Cerebellar cortex (tissue), 1 donor: Measurements from ENCODE around the gene SCFD2.

Experiments used
- DNase-seq: peaks from one replicate; pipeline ENCODE4 v3.0.0-alpha.2; 2015; ENCODE audit warnings: low spot score

SCFD2 gene

DNA sequence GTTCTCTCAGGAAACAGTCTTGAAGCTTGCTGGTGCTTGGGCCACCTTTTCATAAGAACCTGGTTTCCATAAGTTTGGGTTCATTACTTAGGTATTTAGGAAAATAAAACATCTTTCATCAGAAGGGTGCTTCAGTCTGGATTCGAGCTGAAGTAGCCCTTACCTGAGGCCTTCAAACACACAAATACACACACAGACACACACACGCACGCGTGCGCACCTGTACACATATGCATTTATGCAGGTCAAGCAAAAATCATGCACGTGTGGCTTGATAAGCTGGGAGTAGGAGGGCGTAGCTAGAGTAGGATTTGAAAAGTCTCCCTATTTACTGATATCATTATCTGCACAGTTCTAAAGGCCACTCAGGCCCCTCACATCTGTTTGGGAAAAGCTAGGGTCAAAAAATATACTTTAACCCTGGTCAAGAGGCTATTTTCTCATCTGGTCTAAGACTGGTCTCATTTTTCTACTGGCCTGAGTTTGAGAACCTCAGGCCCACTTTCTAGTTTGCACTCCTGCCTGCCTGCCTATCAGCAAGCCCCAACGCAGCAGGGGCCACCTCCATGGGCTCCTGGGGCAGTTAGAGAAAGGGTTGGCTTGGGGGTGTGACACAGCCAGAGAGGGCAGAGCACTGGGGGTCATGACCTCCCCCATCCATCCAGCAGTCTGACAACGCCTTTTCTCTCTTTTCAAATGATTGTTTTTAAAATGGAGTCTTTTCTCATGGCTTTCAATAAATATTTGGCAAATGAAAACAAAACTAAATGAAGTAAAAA, 439.5 kb downstream of the SCFD2 start:
- no peak for DNase-seq

DNA sequence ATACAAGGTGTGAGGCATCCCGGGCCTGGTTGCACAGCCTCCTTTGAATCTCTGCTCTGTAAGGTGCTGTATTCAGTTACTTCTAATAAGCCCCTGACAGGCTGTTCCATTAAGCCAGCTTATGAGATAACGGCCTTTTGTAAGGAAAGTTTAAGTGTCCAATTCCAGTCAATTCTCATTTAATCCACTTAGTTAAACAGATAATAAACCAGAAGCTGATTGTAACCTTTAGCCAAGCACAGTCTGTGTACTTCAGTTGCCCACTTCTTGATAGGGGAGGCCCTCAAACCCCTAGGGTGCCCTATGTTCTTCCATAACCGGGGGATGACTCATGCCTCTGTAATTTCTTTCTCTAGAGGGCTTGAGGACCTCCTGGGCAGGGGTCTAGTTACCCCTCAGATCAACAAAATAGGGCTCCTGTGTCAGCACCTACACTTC, 440.3 kb downstream of the SCFD2 start:
- DNase-seq: no peak

DNA sequence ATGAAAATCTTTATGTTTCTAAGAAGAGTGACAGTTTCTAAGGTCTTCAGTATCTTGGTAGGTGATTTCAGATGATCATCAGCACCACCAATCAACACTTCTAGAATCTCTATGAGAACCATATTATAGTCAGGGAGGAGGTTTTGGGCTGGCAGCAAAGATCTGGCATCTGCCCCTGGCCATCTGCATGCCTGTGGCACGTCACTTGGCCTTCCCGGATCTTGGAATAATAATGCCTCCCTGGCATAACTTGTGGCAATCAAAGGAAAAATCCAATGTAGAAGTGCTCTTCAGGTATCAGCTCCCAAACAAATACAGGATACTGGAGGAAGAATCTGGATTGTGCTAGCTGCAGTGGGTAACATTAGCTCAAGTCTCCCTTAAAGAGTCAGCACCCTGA, 446.4 kb downstream of the SCFD2 start:
- peak; percentile 91 for DNase-seq

DNA sequence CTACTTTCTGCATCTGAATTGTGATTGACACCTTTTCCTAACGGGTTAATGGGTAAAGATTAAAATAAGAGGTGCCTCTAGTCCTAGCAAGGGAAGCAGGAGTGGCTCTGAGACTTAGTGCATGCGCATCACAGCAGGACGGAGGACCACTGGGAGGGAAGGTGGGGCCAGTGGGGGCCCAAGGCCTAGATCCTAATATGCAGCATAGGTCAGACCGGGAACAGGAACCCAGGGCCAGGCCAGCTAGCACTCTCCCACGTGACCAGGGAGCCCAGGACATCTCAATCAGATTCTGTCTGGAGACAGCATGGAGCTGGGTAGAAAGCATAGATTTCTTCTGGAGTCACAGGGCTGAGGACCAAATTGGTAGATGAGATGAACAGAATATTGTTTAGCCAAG, 448.0 kb downstream of the SCFD2 start:
- no peak for DNase-seq

DNA sequence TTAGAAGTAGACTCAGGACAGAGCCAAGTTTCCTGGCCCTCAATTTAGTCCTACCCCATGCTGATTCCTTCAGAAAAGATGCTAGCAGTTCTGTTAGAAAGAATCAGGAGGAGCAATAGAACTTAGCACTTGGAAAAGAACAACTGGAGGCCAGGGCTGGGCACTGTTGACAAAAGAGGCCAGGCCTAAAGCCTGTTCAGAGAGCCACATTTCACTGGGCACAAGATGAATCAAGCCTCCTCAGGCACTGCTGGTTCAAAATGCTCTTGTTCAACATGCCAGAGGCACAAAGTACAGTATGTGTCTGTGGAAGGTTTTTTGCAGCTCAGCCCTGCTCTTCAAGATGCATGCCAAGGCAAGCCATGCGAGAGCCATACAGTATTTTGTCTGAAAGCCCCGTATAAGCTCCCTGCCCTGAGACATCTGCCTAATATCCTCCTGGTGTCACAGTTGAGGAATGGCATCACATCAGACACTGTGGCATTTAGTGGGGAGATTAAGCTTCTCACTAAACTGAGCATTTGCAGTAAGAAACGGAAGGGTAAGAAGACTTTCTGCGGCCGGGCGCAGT, 450.0 kb downstream of the SCFD2 start:
- no peak for DNase-seq

DNA sequence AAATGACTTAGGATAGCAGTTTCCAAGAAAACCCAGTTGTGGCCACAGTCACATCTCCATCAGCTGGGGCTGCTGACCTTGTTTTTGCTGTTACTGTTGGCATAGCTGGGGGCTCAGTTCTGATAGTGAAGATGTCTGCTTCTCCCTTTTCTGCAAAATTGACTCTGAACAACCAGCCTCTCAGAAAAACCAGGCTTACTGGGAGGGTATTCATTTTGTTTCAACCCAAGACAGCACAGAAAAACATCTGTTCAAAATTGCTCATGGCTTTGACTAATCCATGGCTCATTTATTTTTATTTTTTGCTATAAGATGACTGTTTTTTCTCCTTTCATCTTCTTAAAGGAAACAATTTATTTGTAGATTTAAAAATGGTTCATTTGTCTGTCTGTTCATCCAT, 450.7 kb downstream of the SCFD2 start:
- DNase-seq: no peak

DNA sequence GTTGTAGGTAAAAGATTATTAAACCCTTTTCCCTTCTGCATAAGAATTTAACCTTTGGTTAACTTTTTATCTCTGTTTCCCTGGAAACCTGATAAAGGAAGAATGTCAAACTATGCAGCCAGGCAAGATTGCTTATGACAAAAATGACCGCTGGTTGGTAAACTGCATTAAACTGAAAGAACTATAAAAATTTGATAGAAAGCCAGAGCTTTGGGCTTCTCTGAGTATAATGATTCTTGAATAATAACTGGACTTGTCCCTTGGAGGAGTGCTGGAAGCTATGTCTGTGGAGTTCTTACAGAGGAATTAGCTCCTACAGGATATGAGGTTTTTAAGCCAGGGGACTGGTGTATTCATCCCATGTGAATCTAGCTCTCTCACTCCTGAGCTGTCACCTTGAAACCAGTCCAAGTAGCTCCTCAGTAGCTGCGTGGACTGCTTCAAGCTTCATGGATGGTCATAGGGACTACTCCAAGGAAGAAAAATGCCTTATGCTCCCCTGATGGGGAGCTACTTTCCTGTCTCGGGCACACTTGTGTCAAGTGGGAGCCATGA, 451.7 kb downstream of the SCFD2 start:
- peak; percentile 38 for DNase-seq

DNA sequence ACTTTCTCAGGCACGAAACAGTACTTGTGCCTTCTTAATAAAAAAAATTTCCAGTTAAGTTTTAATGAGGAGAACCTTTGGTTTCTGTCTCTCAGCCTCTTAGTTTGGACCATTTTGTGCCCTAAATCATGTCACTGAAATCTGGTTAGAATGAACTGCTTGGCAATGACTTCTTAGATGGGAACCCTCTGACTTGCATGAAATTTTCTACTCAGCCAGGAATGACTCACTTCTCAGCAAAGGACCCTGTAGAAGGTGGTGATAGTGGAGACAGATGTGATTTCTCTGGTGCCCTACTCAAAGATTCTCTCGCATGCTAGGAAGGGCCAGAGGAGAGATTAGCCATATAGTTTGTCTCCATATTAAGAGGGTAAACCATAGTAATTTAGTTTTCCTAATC, 453.3 kb downstream of the SCFD2 start:
- DNase-seq: no peak

DNA sequence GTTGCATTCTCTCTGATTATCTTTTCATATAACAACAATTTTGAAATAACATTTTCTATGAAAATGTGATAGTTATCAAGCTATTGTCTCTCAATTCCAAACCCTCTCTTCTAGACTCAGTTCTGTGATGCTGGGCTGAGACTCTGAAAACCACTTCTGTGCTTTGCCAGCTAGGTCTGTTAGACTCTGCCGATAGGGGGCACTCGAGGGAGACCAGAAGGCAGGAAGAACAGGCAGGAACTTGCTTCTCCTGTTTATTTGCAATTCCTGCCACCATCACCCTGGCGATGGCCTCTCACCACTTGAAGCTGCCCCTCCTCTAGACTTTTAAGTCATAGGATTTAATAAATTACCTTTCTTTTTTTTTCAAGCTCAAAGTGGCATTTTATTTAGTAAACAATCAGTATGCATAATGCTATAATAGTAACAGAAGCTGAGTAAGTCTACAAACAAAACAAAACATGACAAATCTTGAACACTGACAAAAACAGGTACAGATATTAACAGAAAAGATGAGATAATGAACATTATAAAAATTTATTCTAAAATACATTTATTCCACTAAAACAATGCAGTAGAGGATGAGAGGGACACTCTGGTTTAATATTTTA, 454.1 kb downstream of the SCFD2 start:
- DNase-seq: peak; percentile 71

DNA sequence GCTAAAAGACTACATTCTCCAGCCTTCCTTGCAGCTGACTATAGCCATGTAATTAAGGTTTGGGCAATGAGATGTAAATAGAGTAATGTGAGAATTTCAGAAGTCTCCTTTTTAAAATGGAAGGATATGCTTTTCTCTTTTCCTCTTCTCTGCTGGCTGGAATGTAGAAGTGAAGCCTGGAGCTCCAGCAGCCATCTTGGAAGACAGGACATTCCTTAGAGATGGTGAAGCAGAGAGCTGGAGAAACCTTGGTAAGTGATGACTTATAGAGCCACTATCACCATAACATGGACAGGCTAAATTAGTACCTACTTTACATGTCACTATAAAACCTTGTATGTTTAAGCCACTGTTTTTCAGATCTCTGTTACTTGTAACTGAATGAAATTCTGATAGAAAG, 455.7 kb downstream of the SCFD2 start:
- no peak for DNase-seq

DNA sequence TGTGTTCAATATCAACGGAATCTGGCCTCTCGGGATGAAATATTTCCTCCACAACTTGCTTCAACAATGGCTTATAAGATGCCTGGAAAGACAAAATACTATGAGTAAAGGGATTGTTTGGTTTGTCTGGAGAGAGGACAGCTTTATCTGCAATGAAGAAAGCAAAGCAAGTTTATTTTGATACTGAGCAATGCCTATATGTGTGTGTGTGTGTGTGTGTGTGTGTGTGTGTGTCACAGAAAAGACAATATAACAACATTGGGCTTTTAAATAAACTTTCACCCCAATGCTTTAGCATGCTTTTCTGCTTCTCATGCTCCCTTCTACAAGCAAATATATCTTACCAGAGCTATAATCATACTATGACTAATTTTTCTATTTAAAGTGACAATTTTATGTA, 458.4 kb downstream of the SCFD2 start:
- DNase-seq: no peak

DNA sequence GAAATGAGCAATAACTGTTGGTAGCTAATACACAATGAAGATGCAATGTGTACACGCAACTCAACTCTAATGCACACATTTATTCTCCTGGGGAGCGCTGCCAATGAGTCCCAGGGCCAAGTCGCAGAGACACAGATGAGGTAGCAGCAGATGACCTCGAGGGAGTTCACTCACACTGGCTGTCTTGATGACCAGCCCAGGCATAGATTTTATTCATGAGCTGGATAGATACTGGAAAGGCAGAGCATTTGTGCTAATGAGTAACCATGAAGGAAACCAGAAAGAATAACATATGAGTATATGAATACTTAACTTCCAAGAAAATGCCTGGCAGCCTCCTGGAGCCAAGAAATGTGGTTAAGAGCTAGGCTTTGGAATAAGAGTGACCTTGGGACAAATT, 461.4 kb downstream of the SCFD2 start:
- no peak for DNase-seq

DNA sequence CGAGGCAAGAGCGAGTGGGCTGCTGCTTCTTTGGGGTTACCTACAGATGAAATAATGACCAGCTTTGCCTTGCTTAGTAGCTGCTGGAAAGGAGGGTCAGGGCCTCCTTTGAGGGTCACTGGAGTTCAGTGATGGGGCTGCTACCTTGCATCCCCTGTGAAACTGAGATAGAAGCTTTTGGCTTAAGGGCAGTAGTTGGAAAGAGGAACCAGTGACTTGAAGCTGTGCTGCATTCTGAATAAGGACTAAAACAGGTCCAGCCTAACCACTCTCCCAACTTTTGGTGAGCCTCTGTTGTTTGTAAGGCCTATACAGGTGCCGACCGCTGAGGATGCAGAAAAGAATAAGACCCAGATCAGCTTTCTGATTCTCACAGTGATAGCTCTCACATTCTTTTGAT, 462.6 kb downstream of the SCFD2 start:
- DNase-seq: no peak

DNA sequence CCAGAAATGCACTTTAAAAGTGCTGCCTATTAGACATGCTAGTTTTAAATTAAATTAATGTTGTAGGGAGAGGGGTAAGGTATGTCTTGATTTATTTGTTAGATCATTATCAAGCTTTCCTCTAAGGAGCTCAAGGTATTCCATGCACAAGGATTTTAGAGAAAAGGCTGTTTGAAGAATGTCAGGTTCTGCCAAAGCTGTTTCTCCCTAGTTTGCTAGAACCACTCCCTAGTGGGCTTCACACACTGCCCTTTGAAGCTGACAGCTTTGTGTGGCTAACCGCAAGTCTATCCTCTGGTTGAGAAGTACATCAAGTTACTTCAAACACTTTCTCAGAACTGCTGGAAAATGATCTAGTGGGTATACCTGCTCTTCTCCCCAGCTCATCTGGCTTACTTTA, 471.4 kb downstream of the SCFD2 start:
- no peak for DNase-seq

DNA sequence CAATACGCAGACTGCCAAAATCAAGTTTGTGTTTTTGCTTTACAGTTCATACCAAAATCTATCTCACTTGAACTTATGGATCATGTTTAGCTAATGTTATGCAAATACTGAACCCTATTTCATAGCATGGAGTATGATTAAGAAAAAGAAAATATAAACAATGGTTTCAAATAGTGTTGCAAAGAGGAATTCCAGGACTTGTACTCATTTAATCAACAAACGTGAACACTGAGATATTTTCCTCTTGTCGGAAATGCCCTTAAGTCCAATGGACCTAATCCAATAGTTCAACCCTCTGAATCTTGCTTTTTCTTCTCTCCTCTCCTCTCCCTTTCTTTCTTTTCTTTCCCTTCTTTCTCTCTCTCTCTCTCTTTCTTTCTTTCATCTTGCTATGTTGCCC, 473.0 kb downstream of the SCFD2 start:
- no peak for DNase-seq

DNA sequence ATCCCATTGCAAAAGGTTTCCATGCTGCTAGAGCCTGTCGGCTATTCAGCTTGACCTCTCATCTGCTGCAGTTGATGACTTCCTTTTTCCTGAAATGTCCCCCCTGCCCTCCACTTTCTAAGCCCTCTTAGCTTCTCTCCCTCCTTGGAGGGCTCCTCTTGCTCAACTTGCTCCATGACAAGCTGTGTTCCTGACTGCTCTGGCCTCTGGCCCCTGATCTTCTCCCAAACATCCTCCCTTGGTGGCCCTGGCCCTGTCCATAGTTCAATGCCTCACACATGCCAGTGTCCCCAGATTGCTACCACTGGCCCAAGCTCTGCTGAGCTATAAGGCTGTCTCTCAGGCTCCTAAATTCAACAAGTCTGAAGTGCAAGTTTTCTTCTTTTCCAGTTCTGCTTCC, 474.1 kb downstream of the SCFD2 start:
- DNase-seq: no peak

DNA sequence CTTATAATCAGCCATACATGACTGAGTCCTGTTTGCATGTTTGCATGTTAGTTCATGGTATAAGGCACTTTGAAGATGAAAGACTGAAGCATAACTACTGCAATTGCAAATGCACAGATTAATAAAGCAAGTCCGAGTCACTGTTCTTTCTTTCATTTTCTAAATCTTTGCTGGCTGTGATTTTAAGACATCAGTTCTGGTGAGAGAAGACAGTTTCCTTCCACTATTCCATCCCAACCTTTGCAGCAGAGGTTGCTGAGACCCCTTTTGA, 475.4 kb downstream of the SCFD2 start:
- no peak for DNase-seq

DNA sequence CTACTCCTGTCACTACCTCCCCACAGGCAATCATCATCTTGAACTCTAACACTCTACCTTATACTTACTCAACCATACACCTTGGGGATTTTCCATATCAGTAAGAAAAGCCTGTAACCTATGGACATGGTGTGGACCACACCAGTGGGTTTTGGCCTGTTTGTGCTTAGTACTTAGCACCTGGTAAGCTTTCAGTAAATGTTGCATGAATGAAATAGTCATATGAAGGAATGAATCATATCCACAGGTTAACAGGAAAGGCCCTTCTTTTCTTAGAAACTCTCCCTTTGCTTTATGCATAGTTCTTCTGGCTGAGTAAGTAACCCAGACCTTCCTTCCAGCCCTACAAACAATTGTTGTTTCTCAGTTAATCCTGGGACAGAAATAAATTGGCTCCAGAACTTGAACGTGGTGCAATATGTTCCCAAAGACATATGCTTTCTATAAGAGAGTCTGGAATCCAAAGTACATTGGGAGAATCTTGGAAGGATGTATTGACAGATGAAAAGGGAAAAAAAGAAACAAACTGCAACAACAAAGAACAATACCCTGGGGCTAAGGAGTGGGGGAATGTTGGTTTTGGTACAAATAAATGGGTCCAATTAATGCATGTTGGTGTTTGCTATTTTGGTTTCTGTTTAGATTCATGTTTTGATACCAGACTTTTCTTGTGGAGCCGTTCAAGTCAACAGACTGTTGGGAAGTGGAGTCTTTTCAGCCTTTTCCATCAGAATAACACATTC, 475.9 kb downstream of the SCFD2 start:
- no peak for DNase-seq

DNA sequence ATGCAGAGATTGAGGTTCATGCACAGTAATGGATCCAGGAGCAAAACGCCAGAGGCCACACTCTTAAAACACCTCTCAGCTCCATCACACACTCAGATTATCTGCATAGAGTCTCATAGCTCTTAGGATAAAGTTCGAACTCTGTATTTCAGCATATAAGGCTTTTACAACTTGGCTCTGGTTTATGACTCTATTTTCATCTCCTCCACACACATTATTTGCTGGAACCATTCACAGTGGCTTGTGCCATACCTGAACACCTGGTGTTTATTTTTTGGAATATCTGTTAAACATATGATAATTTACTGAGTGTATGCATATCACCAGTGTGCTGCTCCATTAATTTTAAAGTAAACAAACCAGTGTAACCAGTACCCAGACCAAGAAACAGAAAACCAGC, 476.5 kb downstream of the SCFD2 start:
- DNase-seq: no peak

DNA sequence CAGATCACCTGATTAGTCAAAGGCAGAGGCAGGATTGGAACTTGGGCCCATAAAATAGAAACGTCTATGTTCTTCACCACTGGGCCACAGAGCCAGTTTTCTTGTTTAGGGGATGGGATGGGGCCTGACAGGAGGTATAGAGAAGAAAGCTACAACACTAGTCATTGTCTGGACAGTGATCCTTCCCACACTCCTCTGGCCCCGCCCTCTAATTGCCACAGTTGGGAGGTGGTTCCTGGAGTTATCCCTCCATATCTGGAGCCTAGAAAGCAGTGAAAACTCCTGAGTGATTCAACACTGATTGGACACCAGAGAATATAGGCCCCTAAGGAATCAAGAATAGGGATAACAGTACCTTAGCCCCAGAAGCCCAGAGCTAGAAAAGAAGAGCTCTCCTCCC, 480.9 kb downstream of the SCFD2 start:
- no peak for DNase-seq

DNA sequence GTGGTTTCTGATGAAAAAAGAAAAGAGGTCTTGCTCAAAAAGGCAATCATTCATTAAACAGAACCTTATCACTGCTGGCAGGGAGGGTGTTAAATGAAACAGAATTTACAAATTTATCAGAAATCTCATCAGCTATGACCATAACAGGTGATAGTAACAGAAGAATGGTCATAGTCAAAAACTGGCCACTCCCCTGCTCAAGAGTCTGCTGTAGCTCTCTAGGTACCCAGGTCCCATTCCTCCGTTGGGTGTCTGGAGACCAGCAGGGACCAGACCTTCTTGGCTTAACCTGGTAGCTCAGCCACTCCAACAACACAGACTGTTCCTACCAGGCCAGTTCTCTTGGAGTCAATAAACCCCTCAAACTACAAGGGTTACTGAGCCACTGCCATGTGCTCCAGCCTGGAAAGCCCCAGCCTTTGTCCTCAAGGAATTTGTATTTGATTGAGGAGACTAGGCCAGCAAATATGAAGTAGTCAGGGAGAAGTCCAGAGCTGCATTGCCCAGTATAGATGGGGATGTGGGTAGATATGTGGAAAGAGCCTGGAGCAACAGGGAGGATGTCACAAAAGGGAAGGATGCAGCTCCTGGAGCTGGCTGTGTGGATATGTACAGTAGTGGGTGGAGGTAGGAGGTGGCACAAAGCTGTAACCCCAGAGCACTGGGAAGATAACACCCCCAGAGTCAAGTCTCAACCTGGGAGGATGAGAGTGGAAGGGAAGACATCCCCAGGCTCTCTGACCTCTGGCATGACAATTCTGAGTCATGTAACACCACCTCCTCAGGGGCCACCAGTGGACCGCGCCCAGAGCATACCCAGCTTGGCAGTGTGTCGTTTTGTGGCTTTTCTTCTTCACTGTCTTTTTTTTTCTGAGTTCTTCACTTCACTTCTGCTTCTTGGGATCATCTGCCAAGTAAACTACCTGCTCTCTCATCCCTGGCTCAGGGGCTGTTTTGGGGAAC, 481.9 kb downstream of the SCFD2 start:
- DNase-seq: no peak

DNA sequence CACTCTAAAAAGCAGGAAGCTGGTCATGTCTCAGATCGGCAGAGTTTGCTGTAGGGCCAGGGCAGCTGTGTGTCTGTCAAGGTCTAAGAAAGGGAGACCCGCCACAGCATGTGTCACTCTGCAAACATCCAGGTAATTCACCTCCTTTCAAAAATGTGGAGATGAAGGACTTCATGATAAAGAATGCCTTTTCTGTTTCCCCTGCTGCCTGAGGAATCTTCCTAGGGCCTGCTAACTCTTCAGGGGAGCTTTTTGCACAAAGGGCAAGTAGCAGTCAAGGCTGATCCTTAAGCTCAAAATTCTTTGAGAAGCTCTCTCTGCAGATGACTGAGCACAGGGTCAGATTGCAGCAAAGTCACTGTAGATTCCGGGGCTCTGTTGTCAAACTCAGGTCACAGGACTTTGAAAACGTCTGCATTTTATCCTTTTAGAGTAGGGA, 482.7 kb downstream of the SCFD2 start:
- DNase-seq: no peak
